NOMO-1 treated with dmso at 0.1 percent for 144 hours (cell line): ENCODE results near the gene MEFV.

Source experiments
- DNase-seq: peaks from one replicate; lab custom pipeline; 2025; ENCODE audit not compliant: unreplicated experiment; lab: John Stamatoyannopoulos, UW

MEFV gene

DNA sequence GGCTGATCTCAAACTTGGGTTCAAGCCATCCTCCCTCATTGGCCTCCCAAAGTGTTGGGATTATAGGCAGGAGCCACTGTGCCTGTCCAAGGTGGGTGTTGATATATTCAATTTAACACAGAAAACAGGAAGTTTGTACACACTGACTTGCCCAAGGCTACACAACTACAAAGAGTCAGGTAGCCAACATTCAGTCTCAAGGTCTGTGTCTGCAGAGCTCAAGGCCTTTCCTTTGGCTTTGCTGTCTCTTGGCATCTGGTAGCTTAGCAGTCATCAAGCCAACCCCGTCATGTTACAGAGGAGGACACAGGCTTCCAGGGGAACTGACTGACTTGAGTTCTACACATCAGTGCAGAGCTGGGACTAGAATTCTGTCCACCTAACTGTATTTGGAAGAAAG lies 11.9 kb upstream of the MEFV start:
- DNase-seq, result no peak

DNA sequence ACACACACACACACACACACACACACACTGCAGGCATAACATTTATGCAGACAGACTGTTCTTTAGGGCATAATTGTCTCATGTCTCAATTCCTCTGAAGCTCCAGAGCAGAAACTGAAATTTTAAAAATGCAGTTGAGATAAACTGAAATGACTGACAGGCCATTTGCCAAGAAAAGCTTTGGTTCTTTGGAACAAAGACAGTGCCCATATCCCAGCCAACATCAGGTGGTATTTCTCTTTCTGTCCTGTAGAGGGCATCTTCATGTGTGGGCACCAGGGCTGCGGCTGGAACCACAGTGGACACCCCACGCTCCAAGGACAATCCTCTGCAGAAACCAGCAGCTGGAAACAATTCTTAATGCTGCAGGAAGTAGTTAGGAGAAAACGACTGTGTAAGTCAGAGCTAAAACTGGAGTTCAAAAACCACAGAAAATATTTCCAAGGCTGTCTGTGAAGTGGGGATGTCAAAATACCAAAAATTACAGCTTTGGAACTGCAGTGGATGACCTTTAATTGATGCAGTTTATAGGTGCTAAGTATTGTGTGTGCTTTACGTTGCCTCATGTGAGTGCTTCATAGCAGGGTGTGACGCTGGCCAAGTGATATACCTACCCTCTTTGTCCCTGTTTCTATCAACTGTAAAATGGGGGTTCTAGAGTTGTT lies 10.6 kb upstream of the MEFV start:
- DNase-seq, result no peak

DNA sequence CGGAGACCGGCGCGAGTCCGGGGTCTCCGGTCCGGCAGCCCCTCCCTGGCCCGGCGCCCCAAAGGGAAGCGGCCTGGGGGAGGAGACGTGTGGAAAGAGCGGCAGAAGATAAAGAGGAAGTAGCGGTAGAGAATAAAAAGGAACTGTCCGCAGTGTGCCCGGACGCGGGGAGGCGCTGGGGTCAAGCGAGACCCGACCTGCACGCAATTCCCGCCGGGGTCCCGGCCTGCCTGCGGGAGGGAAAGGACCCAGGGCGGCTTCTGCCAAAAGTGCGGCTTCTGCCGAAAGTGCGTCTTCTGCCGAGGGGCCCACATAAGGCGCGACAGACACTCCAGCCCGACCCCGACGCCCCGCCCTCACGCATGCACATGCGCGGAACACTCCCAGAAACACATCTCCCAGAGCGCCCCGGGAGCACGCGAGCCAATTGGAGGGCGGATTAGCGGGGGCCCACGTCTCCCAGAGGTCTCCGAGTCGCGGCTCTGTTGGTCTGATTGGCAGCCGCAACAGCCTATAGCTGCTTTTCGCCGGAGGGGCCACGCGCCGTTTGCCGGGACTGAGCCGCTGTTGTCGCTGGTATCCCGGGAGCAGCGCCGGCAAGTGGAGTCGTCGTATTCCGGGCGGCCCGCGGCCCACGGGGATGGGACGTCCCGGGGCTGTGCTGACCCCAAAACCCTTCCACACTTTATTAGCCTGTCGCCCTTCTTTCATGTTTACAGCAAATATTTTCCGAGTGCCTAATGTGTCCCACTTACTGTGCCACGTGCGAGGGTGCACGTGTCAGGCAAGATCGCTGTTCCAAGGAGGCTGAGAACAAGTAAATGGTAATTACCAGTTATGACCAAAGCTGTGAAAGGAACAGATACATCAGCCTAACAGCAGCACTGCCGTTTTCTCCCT lies 8.0 kb upstream of the MEFV start:
- peak; percentile 95 for DNase-seq

GRCh38 chr16:3262517-3262916 lies 6.1 kb upstream of the MEFV start:
- DNase-seq, result no peak

DNA sequence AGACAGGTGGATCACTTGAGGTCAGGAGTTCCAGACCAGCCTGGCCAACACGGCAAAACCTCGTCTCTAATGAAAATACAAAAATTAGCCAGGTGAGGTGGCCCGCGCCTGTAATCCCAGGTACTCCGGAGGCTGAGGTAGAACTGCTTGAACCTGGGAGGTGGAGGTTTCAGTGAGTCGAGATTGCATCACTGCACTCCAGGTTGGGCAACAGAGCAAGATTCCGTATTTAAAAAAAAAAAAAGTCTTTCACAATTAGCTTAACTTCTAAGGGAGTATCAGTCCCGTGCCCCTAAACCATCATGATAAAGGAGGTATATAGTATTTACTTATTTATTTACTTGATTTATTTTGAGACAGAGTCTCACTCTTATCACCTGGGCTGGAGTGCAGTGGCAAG lies 3.4 kb upstream of the MEFV start:
- peak; percentile 11 for DNase-seq

- DNase-seq, result no peak
These were observed 533 bp upstream of the MEFV start for GRCh38 chr16:3256866-3257465.

GRCh38 chr16:3254309-3254708 lies 2.1 kb downstream of the MEFV start:
- no peak for DNase-seq

- DNase-seq, result no peak
These were observed 3.5 kb downstream of the MEFV start for GRCh38 chr16:3252967-3253366.

- no peak for DNase-seq
These were observed 7.0 kb downstream of the MEFV start for GRCh38 chr16:3249451-3249850.

DNA sequence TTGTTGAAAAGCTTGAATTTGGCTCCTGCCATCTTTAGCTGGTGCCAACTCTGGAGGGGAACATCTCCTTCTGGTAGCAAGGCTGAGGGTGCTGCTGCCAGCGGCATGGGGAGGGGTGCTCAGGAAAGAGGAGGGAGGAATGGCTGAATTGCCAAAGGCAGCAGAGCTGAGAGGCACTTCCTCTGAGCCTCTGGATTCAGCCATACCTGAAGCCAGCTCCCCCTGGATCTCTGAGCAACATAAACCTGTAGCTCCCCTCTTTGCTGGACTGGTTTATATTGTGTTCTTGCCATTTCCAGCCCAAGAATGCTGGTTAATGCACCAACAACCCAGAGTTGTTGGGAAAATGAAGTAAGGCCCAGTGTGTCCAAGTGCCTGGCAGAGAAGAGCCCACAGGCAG lies 7.4 kb downstream of the MEFV start:
- DNase-seq, result no peak

- DNase-seq, result no peak
These were observed 7.8 kb downstream of the MEFV start for GRCh38 chr16:3248596-3248995.

DNA sequence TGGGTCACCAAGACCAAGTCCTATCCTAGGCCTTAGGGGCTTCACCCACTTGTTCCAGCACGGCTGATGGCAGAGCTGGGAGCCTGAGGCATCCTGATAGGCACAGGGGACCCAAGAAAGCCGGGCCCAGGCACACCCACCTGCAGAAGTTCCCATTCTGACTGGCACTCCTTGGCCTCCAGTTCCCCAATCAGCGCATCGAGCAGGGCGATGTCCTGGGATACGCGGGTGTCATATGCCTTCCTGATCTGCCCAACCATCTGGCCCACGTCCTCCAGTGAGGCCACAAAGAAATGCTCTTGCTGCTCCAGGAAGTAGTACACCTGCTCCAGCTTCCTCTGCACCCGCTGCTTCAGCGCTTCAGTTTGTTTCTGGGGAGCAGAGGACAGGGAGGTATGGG lies 9.6 kb downstream of the MEFV start:
- no peak for DNase-seq

GRCh38 chr16:3246002-3246401 lies 10.4 kb downstream of the MEFV start:
- no peak for DNase-seq

GRCh38 chr16:3243882-3244281 lies 12.6 kb downstream of the MEFV start:
- DNase-seq, result no peak

GRCh38 chr16:3242709-3243108 lies 13.7 kb downstream of the MEFV start:
- peak; percentile 43 for DNase-seq

DNA sequence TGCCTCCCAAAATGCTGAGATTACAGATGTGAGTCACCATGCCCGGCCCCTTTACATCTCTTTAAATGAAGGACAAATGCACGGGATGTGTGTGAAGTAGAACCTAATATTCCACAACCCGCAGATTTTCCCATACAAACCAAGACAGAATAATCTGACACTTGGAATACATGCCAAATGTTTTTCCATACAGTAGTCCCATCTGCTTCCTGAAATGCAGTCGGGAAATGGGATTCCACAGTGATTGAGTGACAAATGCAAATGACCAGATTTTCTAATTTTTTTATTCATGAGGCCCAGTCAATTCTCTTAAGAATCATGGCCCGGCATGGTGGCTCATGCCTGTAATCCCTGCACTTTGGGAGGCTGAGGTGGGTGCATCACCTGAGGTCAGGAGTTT lies 14.7 kb downstream of the MEFV start:
- no peak for DNase-seq

- no peak for DNase-seq
These were observed 20.4 kb downstream of the MEFV start for GRCh38 chr16:3235856-3236669.

GRCh38 chr16:3234857-3235561 lies 21.4 kb downstream of the MEFV start, which contains the start of gene ZNF200:
Gene ZNF200 (minus strand): TSS chr16:3235158. CDS start chr16:3233755, 1,403 bp downstream.
- DNase-seq, result peak; percentile 92

GRCh38 chr16:3234543-3234856 lies 21.9 kb downstream of the MEFV start:
- DNase-seq, result no peak

DNA sequence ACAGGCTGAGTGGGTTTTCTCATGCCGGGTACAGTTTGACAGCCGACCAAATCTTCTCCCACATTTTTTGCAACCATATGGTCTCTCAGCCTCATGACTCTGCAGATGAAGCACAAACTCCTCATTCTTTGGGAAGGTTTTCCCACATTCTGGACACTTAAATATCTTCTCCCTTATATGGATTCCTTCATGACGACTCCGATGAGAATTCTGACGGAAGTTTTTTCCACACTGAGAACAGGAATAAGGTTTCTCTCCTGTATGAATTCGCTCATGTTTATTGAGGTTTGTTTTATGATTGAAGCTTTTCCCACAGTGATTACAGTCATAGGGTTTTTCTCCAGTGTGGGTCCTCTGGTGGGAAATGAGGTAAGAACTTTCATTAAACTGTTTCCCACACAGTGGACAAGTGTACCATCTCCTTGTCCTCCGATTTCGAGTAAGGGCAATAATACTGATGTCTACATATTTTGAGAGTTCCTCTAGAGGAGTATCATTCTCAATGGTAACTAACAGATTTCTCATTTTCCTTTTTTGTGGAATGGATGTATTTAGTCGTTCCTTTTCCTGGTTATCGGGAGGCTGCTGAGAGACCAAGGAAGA lies 32.4 kb downstream of the MEFV start:
- no peak for DNase-seq
